GM23248 (cell line): ENCODE data around the gene DDX59. TPM values are rescaled to one million over a fixed set of nuclear protein-coding genes. Genes with fewer than 3 reads are reported as not detected.

ENCODE experiments used
- DNase-seq: peaks from one replicate; pipeline ENCODE4 v3.0.0-alpha.2; 2015
- H2AFZ ChIP-seq: fragments of 200-600 bp; sonication (generic); 2 replicates; pipeline ENCODE4 v1.6.1; 2016; ENCODE audit warnings: antibody characterized with exemption
- H3F3A ChIP-seq: fragments of 200-600 bp; sonication (generic); 2 replicates; pipeline ENCODE4 v1.6.1; 2016; ENCODE audit warnings: mild to moderate bottlenecking, antibody characterized with exemption, mixed run types; ENCODE audit not compliant: insufficient read depth
- H3K27ac ChIP-seq: fragments of 200-600 bp; sonication (generic); 2 replicates; pipeline ENCODE4 v1.5.1; 2016; ENCODE audit warnings: mild to moderate bottlenecking
- H3K27me3 ChIP-seq: fragments of 200-600 bp; sonication (generic); replicated peaks from 2 replicates; pipeline ENCODE4 v1.6.1; 2016; ENCODE audit warnings: mild to moderate bottlenecking; ENCODE audit not compliant: insufficient read depth
- H3K36me3 ChIP-seq: fragments of 200-600 bp; sonication (generic); 2 replicates; pipeline ENCODE4 v1.6.1; 2016; ENCODE audit warnings: low read depth, mild to moderate bottlenecking
- H3K4me1 ChIP-seq: fragments of 200-600 bp; sonication (generic); 2 replicates; pipeline ENCODE4 v1.6.1; 2016; ENCODE audit warnings: mild to moderate bottlenecking; ENCODE audit not compliant: insufficient read depth
- H3K4me2 ChIP-seq: fragments of 200-600 bp; sonication (generic); one replicate; pipeline ENCODE4 v1.6.1; 2016; ENCODE audit warnings: mild to moderate bottlenecking; ENCODE audit not compliant: unreplicated experiment
- H3K4me3 ChIP-seq: fragments of 200-600 bp; sonication (generic); 2 replicates; pipeline ENCODE4 v1.5.1; 2016; ENCODE audit warnings: mild to moderate bottlenecking
- H3K79me2 ChIP-seq: fragments of 200-600 bp; sonication (generic); 2 replicates; pipeline ENCODE4 v1.6.1; 2016; ENCODE audit warnings: mild to moderate bottlenecking; ENCODE audit not compliant: insufficient read depth
- H3K9ac ChIP-seq: fragments of 200-600 bp; sonication (generic); 2 replicates; pipeline ENCODE4 v1.6.1; 2016; ENCODE audit warnings: mild to moderate bottlenecking
- H3K9me2 ChIP-seq: fragments of 200-600 bp; sonication (generic); 2 replicates; pipeline ENCODE4 v1.6.1; 2016; ENCODE audit warnings: mixed run types, mild to moderate bottlenecking, moderate library complexity; ENCODE audit not compliant: insufficient read depth
- H3K9me3 ChIP-seq: fragments of 200-600 bp; sonication (generic); one replicate; pipeline ENCODE4 v1.6.1; 2017; ENCODE audit warnings: low read depth
- H4K20me1 ChIP-seq: fragments of 200-600 bp; sonication (generic); 2 replicates; pipeline ENCODE4 v1.6.0; 2016; ENCODE audit not compliant: insufficient read depth
- EZH2 ChIP-seq: fragments of 200-600 bp; sonication (generic); IDR thresholded peaks from 2 replicates; pipeline ENCODE4 v1.6.1; 2018; ENCODE audit warnings: antibody characterized with exemption, mild to moderate bottlenecking; ENCODE audit not compliant: insufficient read depth, poor library complexity, severe bottlenecking
- EZH2phosphoT487 ChIP-seq: fragments of 200-600 bp; sonication (generic); IDR thresholded peaks from 2 replicates; pipeline ENCODE4 v1.6.1; 2018; ENCODE audit warnings: antibody characterized with exemption, moderate library complexity, mild to moderate bottlenecking, low read depth; ENCODE audit not compliant: insufficient read depth
- WGBS, 2 experiments: methylation state at CpG; one replicate each; pipeline ENCODE4 v1.1.6; 2015 to 2017; ENCODE audit warnings: low lambda C conversion rate in 2 of 2, low coverage in 1 of 2; ENCODE audit errors: missing lambda C conversion rate in 2 of 2; 5-methylcytosine and 5-hydroxymethylcytosine counted together
- in situ Hi-C: fragments of 300-500 bp; cut with MboI; formaldehyde crosslinking; loops from 2 replicates; pipeline ENCODE4 v1.15.0; 2020
- polyA plus RNA-seq: library from polyadenylated mRNA; unstranded; fragments of >200 nt; fragmentation: Nextera tagmentation; extraction: Ambion mirVana; gene quantifications from 2 replicates; pipeline ENCODE4 v1.2.1, GENCODE V29; 2016
- total RNA-seq: library from RNA; depleted of rRNA; stranded (reverse); fragments of >200 nt; shearing (Covaris generic); gene quantifications from 2 replicates; pipeline ENCODE4 v1.2.3, GENCODE V29; 2014

The DDX59 gene
- total and polyA plus RNA-seq, 2 experiments from 2014 or later, result 12.2 to 14.2 TPM

GRCh38 chr1:200627575-200628222 lies 42.0 kb downstream of the DDX59 start:
- H3F3A ChIP-seq, result 0 out of 2 replicates have a peak, but pooled peaks cover 8% of the 10 kb centered on the region
- in situ Hi-C loops, result no loop called here
- H3K9ac ChIP-seq, result no peak overlapping the region
- no peak overlapping the region for H2AFZ ChIP-seq
- no peaks in the 10 kb centered on the region for H3K9me3 ChIP-seq
- no peak overlapping the region for H3K27ac ChIP-seq
- H3K4me1 ChIP-seq, result peaks cover 14% of the 10 kb centered on the region
- DNase-seq, result no peak
- WGBS, 2 experiments, result 71 to 87% methylated on average over 1 of the region's 1 CpG
- no peak overlapping the region for H3K4me2 ChIP-seq
- no peaks in the 10 kb centered on the region for H3K27me3 ChIP-seq
- H3K36me3 ChIP-seq, result no peaks in the 10 kb centered on the region
- H3K9me2 ChIP-seq, result no peaks in the 10 kb centered on the region
- no peak overlapping the region for H3K4me3 ChIP-seq
- H4K20me1 ChIP-seq, result no peaks in the 10 kb centered on the region
- no peaks in the 10 kb centered on the region for H3K79me2 ChIP-seq
- TF ChIP-seq EZH2 (no peak), EZH2phosphoT487 (no peak)

- in situ Hi-C loops, result no loop called here
- Histone ChIP-seq H4K20me1 (no peaks in the 10 kb centered on the region), H3K4me1 (peaks cover 14% of the 10 kb centered on the region), H3K4me2 (no peak overlapping the region), H3K27ac (no peak overlapping the region), H3K9me2 (no peaks in the 10 kb centered on the region), H3K27me3 (no peaks in the 10 kb centered on the region), H3K9ac (no peak overlapping the region), H3F3A (0 out of 2 replicates have a peak, but pooled peaks cover 8% of the 10 kb centered on the region), H3K4me3 (no peak overlapping the region), H3K9me3 (no peaks in the 10 kb centered on the region), H3K36me3 (no peaks in the 10 kb centered on the region), H2AFZ (no peak overlapping the region), H3K79me2 (no peaks in the 10 kb centered on the region)
- TF ChIP-seq EZH2 (no peak), EZH2phosphoT487 (no peak)
- 80 to 82% methylated on average over 5 of the region's 5 CpGs for WGBS, 2 experiments
- DNase-seq, result no peak
Observed at GRCh38 chr1:200626853-200627534, 42.7 kb downstream of the DDX59 start.

GRCh38 chr1:200625381-200625824 lies 44.3 kb downstream of the DDX59 start:
- Histone ChIP-seq H3K9ac (no peak overlapping the region), H3K79me2 (no peaks in the 10 kb centered on the region), H3F3A (0 out of 2 replicates have a peak, but pooled peaks cover 8% of the 10 kb centered on the region), H4K20me1 (no peaks in the 10 kb centered on the region), H3K4me1 (peaks cover 14% of the 10 kb centered on the region), H3K4me3 (no peak overlapping the region), H3K4me2 (no peak overlapping the region), H3K27ac (0 out of 2 replicates have a peak overlapping the region, but pooled peaks have one; percentile 1), H3K27me3 (no peaks in the 10 kb centered on the region), H3K36me3 (no peaks in the 10 kb centered on the region), H3K9me2 (no peaks in the 10 kb centered on the region), H3K9me3 (no peaks in the 10 kb centered on the region), H2AFZ (peak overlapping the region; percentile 39)
- in situ Hi-C loops, result no loop called here
- TF ChIP-seq EZH2phosphoT487 (no peak), EZH2 (no peak)
- WGBS, 2 experiments, result 0% methylated on average over 1 of the region's 1 CpG
- DNase-seq, result peak; percentile 58

GRCh38 chr1:200624679-200625335 lies 44.9 kb downstream of the DDX59 start:
- in situ Hi-C loops, result no loop called here
- TF ChIP-seq EZH2, result no peak
- TF ChIP-seq EZH2phosphoT487, result no peak
- Histone ChIP-seq H3F3A (0 out of 2 replicates have a peak, but pooled peaks cover 8% of the 10 kb centered on the region), H3K27me3 (no peaks in the 10 kb centered on the region), H3K79me2 (peaks cover 2% of the 10 kb centered on the region), H4K20me1 (no peaks in the 10 kb centered on the region), H3K9ac (no peak overlapping the region), H3K4me3 (no peak overlapping the region), H3K9me2 (no peaks in the 10 kb centered on the region), H3K27ac (0 out of 2 replicates have a peak overlapping the region, but pooled peaks have one; percentile 1), H3K9me3 (no peaks in the 10 kb centered on the region), H2AFZ (peak overlapping the region; percentile 39), H3K4me1 (peaks cover 15% of the 10 kb centered on the region), H3K4me2 (no peak overlapping the region), H3K36me3 (no peaks in the 10 kb centered on the region)
- 39 to 50% methylated on average over 2 of the region's 2 CpGs for WGBS, 2 experiments
- peak; percentile 42 for DNase-seq
